ENCODE results near the gene ADAMTSL2.

The ADAMTSL2 gene

DNA sequence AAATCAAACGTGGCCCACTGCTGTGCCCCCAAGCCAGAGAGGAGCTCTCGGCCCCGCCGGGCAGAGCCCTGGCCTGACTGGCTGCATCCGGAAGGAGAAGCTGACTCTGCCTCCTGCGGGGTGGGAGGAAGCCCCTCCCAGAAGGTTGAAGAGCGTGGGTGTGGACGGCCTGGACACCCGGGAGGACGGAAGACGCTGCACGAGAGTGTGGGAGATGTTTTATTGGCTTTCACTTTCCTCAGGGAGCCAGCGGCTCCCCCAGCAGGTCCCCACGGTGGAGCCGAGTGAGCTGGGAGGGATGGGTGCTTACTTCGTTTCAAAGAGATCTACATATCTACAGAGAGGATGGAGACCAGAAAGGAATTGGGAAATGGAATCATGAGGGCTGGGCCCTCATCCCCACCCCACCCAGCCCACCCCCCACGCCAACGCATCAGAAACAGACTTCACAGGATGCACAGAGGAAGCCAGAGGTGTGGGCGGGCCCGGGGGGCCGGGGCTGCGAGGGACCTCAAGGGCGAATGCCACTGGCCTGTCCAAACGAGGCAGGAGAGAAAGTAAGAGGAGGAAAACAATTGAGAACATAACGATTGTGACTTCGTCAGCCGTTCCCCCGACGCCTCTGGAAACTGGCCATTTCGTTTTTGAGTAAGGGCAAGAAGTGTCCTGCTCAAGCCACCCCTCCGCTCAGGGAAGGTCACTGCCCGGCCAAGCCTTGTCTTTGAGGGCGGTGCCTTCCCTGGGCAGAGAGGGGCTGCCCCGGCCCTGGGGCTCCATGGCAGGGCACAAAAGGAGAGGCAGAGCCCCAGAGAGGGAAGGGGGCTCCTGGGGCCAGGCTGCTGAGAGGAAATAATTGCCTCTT is 42.6 kb downstream of the ADAMTSL2 start:
- no peak for DNase-seq

DNA sequence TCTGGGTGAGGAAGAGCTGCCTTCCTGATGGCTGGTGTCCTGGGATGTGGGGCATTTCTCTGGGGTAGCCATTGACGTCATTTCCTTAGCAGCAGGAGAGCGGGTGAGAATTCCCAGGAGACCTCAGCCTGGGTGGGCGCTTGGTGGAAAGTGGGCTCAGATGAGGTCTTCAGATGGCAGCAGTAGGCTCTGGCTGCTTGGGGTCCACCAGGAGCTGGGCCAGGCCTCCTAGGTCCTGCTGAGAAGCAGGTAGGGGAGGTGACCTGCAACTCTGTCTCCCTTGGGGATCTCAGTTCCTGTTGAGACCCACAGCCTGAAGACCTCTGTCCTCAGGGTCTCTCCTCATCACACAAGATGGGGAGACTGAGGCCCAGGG is 43.2 kb downstream of the ADAMTSL2 start:
- no peak for DNase-seq

DNA sequence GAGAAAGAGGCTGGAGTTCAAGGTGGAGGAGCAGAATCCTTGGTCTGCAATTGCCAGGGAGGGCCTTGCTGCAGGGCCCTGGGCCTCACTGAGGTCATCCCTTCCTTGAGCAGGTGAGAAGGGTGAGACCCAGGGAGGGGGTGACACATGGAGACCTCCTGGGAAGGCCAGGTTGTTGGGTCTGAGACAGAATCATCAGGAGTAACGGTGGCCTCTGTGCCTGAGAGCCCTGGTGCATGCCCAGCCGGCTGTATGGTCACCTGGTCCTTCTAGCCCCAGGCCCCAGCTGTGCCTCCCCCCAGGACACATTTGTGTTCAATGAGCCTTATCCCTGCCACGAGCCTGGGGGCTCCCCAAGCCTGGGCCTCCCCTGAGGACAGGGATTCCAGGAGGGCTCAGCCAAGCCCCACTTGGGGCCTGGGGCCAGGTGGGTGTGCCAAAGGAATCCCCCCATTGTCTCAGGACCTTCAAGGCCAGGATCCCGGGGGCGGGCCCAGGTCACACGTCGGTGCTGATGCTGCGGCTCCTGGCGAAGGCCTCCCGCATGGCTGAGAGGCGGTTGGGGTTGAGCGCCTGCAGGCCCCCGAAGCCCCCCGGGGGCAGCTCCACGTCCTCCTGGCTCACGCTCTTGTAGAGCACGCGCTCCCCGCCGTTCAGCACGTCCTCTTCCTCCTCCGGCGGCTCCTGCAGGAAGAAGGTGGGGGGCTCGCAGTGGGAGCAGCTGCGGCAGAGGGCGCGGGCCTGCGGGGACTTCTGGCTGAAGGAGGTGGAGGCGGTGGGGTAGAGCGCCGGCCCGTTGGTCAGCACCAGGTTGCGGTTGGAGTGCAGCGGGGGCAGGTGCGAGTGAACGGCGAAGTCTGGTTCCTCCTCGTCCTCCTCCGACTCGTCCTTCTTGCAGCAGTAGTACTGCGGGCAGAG is 44.3 kb downstream of the ADAMTSL2 start:
- DNase-seq = no peak

DNA sequence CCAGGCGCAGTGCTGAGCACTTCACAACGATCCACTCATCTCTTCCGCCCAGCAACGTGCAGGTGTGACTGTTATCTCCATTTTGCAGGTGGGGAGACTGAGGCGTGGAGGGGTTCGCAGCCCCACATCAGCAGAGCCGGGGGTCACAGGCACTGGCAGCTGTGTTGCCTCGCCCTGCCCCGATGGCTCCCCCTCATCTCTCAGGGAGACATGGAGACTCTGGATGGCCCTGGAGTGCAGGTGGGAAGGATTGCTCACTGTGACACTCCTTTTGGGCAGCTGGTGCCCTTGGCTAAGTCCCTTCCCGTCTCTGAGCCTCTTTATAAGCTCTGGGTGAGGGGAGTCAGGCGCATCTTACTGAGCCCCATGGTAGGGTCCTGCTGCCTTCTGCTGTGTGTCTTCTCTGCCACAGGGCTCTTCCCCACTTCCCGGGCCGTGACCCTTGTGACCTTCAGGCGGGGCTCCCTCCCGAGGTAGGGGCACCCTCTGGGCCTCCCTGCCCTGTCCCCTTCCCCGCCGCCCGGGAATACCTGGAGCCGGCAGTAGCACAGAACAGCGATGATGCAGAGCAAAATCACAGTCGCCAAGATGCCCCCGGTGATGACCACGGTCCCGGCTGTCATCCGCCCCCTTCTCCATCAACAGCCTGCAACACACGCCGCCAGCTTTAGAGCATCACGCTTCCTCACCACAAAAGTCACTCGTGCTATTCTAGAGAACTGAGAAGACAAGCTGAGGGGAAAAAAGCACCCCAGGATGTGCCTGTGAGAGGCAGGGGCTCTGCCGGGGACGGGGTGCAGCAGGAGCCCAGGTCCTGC is 45.3 kb downstream of the ADAMTSL2 start:
- DNase-seq = no peak

DNA sequence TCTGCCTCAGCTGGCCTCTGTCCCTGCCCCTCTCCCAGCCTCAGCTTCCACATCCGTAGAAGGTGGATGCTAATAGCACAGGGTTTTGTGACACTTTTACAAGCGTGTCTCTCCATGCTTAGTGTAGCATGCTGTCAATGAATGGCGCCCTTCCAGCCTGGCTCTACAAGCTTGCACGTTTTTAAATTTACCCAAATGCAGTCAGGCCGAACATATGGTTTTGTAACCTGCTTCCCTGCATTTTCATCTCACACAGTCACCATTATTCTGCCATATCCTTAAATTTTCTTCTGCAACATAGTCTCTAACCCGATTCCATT is 45.9 kb downstream of the ADAMTSL2 start:
- DNase-seq = no peak

DNA sequence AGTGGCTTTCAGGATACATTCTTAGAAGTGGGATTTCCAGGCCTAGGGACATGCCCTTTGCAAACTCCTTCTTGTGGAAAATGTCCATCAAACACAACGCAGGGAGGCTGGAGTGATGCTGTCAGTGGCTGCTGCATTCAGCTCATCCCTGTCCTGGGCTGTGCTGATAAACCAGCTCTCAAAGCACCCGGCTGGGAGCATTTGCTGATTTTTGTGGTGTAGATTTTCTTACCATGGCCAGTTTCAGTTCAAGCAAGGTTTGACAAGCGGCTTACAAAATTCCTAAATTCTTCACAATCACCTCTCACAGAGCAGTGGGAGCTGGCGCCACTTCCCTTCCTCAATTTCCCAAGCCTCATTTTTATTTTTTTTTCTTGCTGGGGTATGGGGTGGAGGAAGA is 46.5 kb downstream of the ADAMTSL2 start:
- DNase-seq = no peak

DNA sequence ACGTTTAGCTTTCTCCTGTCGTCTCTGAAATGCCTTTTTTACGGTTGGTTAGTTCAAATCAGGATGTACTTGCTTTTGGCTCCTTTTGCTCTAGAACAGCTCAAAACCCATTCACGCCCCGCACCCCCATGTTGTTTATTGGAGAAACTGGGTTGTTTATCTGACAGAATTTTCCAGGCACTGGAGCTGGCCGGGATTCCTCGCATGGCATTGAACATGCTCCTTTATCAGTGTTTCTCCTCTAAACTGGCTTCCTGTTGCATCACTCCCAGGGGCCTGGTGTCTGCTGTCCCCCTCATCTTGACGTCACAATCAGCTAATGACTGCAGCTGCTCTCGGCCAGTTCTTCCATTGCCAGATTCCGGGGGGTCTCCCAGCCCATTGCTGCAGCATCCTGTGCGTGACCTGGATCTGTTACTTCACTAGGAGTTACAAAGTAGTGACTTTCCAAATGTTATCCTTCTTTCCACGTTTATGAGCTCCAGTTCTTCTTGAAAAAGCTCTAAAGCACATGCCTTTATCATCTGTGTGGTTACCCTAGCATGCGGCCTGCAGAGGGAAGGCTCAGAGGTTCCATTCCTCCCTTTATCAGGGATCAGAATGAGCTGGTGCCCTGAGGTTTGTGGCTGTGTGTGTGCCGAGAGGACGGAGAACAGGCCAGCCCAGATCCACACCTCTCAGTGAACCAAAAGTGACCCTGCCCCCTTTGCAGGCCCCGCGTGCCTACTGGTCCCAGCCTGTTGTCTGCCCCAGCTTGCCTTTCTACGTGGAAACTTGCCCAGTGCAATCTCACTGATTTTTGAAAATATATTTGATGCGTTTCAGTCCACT is 47.2 kb downstream of the ADAMTSL2 start:
- no peak for DNase-seq

DNA sequence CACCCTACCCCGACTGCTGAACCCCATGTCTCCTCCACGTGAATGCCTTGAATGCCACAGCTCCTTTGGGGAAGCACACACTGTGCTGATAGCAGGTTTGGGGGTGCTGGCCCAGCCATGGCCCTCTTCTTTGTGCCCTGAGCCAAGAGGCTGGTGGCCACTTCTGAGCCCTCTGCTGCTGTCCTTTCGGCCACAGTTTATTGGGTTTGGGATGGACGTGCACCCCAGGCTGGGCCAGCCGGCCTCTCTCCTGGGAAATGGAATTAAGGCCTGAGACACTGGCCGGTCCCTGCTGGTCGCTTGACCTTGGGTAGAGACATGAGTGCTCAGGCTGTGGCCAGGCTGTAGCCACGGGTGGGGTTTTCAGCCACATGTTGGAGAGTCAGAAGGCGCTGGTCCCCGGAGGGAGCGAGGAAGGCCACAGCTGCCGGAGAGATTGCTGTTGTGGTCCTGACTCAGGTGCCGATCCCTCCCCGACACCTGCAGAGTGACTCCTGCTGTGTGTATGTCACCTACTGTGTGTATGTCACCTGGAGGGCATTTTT is 48.1 kb downstream of the ADAMTSL2 start:
- DNase-seq = no peak

DNA sequence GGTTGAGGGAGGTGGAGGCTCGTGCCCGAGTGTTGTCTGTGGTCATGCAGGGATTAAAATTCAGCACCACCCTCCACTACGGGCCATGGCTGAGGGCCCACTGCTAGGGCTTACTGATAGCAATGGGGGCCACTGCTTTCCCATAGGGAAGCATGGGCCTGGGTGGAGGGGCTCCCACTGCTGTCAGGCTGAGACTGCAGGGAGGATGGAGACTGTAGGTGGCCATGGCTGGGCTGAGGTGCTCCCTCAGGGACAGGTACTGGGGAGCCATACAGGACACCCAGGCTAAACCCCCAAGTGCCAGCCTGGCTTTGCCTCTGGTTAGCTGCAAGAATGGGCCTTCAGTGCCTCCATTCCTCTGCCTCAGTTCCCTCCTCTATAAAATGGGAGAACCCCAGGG is 48.6 kb downstream of the ADAMTSL2 start:
- no peak for DNase-seq

DNA sequence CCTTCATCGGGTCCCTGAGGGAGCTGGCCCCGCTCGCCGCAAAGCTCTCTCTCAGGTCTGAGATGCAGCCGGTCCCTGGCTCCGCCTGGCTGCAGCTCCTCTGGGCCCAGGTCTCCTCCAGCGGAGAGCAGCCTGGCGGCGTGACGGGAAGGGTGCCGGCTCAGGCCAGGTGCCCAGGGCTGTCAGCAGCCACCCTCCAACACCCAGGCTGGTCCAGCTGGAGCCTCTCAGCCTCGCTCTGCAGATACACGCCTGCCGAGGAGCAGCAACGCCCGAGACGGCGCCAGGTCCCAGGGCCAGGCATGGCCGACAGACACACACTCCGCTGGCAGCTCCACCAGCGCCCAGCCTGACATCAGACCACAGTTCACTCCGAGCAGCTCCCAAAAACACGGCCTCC is 49.1 kb downstream of the ADAMTSL2 start:
- DNase-seq = no peak

DNA sequence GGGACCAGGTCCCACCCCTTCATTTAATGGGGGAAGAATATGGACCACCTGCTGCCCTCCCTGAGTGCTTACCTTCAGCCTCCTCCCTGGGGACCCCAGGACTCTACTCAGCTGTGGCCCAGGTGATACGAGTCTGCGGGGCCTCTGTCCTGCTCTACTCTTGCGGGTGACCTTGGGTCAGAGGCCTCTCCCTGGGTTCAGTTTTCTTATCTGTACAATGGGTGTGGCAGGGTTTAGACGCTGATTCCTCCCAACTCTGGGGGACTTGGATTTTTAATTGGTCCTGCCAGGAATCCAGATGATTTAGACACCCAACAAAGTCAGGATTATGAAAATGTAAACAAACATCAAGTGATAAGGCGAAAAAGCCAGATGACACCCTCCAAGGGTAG is 49.7 kb downstream of the ADAMTSL2 start:
- no peak for DNase-seq

DNA sequence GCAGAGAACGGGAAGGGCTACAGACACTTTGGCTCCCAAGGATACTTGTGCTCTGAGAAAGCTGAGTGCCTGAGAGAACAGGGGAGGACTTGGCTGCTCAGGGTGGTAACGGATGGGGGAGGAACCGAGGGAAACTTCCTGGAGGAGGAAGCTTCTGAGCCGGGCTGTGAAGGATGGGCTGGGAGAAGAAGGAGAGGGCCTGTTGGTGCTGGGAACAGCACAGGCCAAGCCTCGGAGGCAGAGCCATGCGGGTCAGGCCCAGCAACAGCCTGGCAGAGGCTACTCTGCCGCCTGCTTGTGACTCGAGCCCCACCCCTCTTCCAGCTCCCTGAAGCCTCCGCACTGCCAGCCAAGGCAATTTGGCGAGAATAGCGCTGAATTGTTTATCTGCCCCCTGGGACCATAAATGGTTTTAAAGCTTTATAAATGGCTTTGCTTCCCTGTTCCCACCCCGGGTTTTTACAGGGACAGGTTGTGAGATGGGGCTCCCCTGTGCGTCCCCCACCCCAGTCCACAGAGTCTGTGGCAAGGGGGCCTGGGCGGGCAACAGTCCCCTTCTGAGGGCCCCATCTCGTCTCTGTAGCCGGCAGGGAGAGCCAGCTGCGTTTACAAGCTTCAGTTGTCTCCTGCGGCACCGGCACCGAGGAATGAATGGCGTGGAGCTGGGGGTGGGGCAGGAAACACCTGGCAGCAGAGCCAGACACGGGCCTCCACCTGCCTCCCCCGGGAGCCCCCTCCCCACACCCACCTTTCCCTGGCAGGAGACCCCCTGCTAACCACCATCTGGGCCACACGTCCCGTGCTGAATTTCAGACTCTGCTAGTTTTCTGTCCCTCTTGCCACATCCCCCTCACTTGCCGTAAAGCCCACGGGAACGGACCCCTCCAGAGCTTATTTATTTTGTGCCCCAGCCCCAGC is 50.3 kb downstream of the ADAMTSL2 start:
- DNase-seq = no peak

DNA sequence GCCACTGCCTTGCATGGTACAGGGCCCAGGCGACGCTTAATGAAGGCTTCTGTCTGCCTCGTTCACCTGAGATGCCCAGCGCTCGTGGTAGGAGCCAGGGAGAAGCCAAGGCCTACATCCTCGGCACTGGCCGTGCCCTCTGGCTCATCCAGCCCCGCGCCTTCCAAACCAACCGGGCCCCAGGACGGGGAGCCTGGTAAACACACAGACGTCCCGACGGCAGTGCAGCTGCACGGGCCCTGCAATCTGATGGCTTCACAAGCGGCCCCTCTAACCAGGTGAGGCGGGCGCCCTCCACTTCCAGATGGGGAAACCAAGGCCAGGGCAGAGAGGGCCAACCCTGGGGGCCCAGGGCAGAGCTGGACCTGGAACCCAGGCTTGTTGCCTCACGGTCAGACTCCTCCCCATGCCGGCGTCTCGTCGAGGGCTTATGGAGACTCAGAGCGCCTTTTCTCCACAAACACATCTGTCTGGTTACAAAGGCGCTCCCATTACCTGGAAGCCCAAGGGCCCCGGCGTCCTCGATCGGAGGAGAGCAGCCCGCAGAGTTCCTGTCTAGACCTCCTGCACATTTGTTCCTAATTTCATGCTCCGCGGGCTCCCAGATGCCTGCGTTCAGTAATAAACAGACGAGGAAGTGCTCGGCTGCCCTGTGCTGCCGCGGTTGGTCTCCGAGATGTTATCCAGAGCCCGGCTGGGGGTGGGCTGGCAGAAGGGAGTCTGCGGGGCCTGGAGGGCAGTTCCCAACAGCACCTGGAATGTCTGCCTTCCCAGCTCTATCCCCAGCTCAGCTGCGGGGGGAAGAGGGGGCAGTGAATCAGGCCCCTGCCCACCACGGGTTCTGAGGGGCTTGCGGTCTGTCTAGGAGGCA is 51.2 kb downstream of the ADAMTSL2 start:
- DNase-seq = no peak

DNA sequence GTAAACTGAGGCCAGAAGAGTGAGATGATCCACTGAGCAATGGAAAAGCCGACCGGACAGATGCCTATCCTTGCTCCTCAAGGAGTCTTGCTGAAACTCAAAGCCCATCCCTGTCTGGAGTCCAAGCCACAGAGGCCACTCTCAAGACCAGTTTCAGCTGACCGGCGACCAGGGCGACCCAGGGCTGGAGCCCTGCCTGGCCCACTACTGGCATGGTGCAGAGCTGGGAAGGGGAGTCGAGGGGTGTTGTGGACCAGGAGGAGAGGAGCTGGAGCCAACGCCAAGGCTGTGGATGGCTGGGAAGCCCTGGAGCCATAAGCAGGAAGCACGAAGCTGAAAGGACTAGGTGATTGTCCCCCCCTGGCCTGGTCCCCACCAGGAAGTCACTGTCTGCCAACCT is 52.5 kb downstream of the ADAMTSL2 start:
- no peak for DNase-seq

DNA sequence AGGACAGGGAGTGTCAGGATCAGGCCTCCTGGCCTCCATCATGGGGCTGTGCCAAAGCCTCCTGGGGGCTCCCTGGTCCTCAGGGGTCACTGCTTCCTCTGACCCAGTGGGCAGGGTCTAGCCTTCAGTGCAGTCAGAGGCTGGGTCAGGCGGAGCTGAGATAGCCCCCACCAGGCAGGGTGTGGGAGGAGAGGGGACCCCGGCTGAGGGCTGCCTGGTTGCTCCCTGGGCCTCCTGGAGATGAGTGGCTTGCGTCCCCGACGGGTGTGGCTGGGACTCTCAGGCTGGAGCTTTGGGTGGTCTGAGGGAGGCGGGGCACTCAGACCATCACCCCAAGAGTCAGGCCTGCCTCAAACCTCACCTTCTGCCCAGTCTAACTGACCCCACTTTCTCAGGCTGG is 53.0 kb downstream of the ADAMTSL2 start:
- no peak for DNase-seq

DNA sequence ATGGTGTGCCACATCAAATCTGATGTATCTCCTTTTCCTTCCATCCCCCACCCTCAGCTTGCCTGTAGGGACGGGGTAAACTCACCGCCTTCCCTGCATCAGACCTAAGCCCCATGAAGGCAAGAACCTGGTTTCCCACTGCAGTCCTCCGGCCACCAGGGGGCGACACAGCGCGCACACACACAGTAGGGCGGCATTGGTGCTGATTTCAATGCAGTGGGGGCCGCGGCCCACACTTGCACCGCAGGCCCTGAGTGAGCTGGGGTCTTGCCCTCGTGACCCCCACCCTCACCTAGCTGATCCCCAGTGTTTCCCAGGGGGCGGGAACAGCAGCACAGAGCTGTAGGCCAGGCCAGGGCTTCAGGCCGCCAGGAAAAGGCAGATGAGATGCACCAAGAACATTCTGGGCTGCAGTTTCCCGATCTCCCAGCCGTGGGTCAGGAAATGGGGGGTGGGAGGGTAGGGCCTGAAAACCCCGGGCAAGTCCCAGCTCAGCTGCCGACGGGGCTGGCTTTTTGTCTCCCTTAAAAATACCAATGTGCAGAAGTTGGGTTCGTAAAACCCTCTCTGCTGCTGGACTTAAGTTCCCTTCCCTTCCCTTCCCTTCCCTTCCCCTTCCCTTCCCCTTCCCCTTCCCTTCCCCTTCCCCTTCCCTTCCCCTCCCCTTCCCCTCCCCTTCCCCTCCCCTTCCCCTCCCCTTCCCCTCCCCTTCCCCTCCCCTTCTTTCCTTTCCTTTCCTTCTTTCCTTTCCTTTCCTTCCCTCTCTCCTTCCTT is 55.1 kb downstream of the ADAMTSL2 start:
- DNase-seq = no peak

DNA sequence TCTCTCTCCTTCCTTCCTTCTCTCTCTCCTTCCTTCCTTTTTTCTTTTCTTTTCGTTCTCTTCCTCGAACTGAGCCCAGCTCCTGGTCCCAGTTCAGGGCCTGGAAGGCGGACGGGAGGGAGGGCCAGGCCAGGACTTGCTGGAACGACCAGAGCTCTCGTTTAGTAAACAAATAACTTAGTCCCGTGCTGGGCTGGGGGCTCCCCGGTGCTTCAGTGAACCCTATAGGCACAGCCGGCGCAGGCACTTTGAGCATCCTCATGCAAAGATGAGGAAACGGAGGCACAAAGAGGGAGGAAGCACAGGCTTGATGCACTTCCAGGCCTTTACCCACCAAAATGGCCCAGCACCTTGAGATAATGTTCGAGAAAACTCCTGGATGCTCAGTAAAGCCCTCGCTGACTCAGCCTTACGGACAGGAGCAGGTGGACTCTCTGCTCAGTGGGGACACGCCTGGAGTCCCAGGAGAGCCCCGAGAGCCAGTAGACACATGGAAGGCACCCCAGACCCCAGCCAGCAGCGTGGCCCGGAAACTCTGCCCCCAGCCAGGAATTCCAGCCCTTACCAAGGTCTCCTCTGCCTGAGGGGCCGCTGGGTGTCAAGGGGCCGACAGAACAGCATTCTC is 55.8 kb downstream of the ADAMTSL2 start:
- DNase-seq = no peak

DNA sequence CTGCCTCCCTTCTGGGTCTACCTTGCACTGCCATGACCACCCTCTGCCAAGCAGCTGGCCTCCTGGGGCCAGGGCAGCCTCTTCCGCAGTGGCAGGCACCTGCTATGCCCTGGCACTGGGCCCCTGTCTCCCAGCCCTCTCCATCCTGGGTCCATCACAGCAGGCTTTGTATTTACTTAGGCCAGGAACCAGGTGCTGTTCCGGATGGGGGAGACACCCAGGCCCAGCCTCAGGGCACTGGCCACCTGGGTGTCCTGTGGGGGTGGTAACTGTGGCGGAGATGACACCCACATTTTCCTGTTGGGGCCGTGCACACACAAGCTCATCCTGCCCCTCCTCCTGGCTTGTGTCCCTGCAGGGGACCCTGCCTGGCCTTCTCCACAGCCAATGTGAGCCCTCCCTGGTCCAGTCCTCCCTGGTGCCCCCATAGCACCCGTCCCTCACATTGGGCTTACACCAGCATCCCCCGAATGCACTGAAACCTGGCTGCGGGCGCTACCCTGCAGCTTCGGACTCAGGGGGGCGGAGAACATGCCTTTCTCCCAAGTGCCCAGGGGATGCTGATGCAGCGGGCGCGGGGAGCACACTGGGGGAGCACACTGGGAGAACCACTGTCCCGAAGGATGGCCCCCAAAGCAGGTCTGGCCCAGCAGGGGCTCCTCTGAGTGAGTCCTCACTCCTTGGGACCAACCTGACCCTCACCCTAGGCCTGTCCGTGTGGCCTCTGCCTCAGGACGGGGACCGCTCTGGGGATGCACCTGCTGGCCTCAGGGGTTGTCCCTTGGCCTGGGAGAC is 56.8 kb downstream of the ADAMTSL2 start:
- DNase-seq = no peak
